OCI-LY1 (cell line): Measurements from ENCODE around the gene BTBD17.

ENCODE experiments used
- H2AFZ ChIP-seq: fragments of 200-600 bp; sonication (generic), shearing (Covaris generic); 2 replicates; pipeline ENCODE4 v1.6.0; 2014; ENCODE audit warnings: antibody characterized with exemption, mild to moderate bottlenecking, low read length
- H3F3A ChIP-seq: fragments of 200-600 bp; sonication (generic), shearing (Covaris generic); 2 replicates; pipeline ENCODE4 v1.6.0; 2014; ENCODE audit warnings: mild to moderate bottlenecking, antibody characterized with exemption, low read length, moderate library complexity; ENCODE audit not compliant: insufficient read depth
- H3K27ac ChIP-seq: fragments of 200-600 bp; sonication (generic); 2 replicates; pipeline ENCODE4 v1.5.1; 2014; ENCODE audit warnings: low read length, mixed run types, mild to moderate bottlenecking, low read depth; ENCODE audit not compliant: poor library complexity, severe bottlenecking
- H3K27me3 ChIP-seq: fragments of 200-600 bp; sonication (generic); 2 replicates; pipeline ENCODE4 v1.6.0; 2014; ENCODE audit warnings: antibody characterized with exemption, mild to moderate bottlenecking, low read length, moderate library complexity; ENCODE audit not compliant: insufficient read depth
- H3K36me3 ChIP-seq: fragments of 200-600 bp; sonication (generic); 2 replicates; pipeline ENCODE4 v1.6.1; 2014; ENCODE audit warnings: mild to moderate bottlenecking, antibody characterized with exemption, low read length, moderate library complexity, mixed read lengths; ENCODE audit not compliant: insufficient read depth
- H3K4me1 ChIP-seq: fragments of 200-600 bp; sonication (generic); 2 replicates; pipeline ENCODE4 v1.5.1; 2014; ENCODE audit warnings: mild to moderate bottlenecking, low read length, moderate library complexity; ENCODE audit not compliant: insufficient read depth, severe bottlenecking
- H3K4me2 ChIP-seq: fragments of 200-600 bp; sonication (generic), shearing (Covaris generic); 2 replicates; pipeline ENCODE4 v1.6.1; 2014; ENCODE audit warnings: low read length
- H3K4me3 ChIP-seq: fragments of 200-600 bp; sonication (generic); 2 replicates; pipeline ENCODE4 v1.5.1; 2014; ENCODE audit warnings: low read length, low read depth, mild to moderate bottlenecking, mixed read lengths; ENCODE audit not compliant: poor library complexity, severe bottlenecking
- H3K79me2 ChIP-seq: fragments of 200-600 bp; shearing (Covaris generic); 2 replicates; pipeline ENCODE4 v1.6.1; 2016; ENCODE audit warnings: mixed run types, low read length, mixed read lengths; ENCODE audit not compliant: insufficient read depth
- H3K9ac ChIP-seq: fragments of 200-600 bp; sonication (generic), shearing (Covaris generic); 2 replicates; pipeline ENCODE4 v1.6.1; 2014; ENCODE audit warnings: mild to moderate bottlenecking, low read length, mixed read lengths
- H3K9me2 ChIP-seq: fragments of 200-600 bp; sonication (generic), shearing (Covaris generic); 2 replicates; pipeline ENCODE4 v1.6.1; 2014; ENCODE audit warnings: low read depth, mild to moderate bottlenecking, low read length, mixed read lengths
- H3K9me3 ChIP-seq: fragments of 200-600 bp; shearing (Covaris generic); 2 replicates; pipeline ENCODE4 v1.6.1; 2014; ENCODE audit warnings: low read length, mixed read lengths
- H4K20me1 ChIP-seq: fragments of 200-600 bp; sonication (generic), shearing (Covaris generic); 2 replicates; pipeline ENCODE4 v1.6.0; 2016; ENCODE audit warnings: mild to moderate bottlenecking, low read length; ENCODE audit not compliant: insufficient read depth
- EZH2 ChIP-seq: fragments of 200-600 bp; sonication (generic), shearing (Covaris generic); IDR thresholded peaks from 2 replicates; pipeline ENCODE4 v1.8.0; 2017; ENCODE audit warnings: borderline replicate concordance, mixed run types, mild to moderate bottlenecking, antibody characterized with exemption, low read length, moderate library complexity, mixed read lengths
- TF ChIP-seq, protein P1 (sequence below): fragments of 200-600 bp; sonication (generic), shearing (Covaris generic); IDR thresholded peaks from 2 replicates; pipeline ENCODE4 v1.5.1; 2017; ENCODE audit warnings: mild to moderate bottlenecking, antibody characterized with exemption, low read length, moderate library complexity, mixed read lengths

BTBD17 gene

DNA sequence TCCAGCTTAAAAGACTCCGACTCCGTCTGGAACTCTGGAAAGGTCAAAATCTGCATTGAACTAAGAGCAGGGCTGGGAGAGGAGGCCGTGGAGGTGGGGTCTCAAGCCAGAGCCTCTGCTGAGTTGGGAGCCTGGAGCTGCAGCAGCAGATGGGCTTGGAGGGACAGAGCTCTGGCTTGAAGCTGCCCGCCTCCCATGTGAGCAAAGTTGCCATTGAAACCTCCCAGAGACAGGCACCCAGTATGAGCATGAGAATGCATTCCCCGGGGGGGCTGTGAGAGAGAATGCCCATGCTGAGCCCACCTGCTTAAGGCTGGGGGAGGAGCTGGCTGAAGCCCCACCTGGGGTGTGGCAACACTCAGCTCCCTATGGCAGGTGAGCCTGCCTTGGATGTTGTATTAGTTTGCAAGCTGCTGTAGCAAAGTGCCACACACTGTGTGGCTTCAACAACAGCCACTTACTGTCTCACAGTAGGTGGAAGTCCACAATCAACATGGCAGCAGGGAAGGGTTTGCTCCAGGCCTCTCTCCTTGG lies 26.1 kb downstream of the BTBD17 start:
- TF ChIP-seq, protein P1, sequence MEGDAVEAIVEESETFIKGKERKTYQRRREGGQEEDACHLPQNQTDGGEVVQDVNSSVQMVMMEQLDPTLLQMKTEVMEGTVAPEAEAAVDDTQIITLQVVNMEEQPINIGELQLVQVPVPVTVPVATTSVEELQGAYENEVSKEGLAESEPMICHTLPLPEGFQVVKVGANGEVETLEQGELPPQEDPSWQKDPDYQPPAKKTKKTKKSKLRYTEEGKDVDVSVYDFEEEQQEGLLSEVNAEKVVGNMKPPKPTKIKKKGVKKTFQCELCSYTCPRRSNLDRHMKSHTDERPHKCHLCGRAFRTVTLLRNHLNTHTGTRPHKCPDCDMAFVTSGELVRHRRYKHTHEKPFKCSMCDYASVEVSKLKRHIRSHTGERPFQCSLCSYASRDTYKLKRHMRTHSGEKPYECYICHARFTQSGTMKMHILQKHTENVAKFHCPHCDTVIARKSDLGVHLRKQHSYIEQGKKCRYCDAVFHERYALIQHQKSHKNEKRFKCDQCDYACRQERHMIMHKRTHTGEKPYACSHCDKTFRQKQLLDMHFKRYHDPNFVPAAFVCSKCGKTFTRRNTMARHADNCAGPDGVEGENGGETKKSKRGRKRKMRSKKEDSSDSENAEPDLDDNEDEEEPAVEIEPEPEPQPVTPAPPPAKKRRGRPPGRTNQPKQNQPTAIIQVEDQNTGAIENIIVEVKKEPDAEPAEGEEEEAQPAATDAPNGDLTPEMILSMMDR: no peak
- TF ChIP-seq EZH2: no peak

DNA sequence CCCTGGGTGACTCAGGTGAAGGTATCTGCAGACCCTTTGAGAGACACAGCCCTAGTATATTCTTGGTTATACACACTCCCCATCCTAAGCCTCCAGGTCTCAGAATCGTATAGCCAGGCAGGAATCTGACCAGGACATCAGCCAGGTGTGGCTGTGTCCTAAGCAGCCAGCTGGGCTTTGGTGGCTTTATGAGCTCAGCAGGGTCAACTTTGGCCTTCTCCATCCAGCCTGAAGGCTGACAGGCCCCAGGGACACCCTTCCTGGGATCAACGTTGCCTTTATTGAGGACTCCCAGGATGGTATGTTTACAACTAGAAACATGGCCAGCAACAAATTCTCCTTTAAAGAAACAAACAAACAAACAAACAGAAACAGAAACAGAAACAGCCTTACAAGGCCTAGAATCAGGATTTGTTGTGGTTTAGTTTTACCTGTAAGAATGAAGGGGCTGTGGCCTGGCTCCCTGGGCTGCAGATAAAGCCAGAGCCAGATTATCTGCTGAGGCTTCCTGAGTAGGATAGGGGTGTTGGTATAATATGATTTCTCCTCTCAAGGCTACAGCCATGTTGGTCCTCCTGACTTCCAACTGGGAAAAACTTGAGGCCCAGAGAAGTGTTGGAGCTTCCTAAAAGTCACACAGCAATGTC lies 27.2 kb downstream of the BTBD17 start:
- H2AFZ ChIP-seq: no peak overlapping the region
- H3K9me2 ChIP-seq: no peaks in the 10 kb centered on the region
- H3F3A ChIP-seq: no peaks in the 10 kb centered on the region
- no peak overlapping the region for H3K4me3 ChIP-seq
- no peaks in the 10 kb centered on the region for H4K20me1 ChIP-seq
- H3K27me3 ChIP-seq: no peaks in the 10 kb centered on the region
- H3K36me3 ChIP-seq: no peaks in the 10 kb centered on the region
- H3K9me3 ChIP-seq: no peaks in the 10 kb centered on the region
- H3K4me1 ChIP-seq: no peaks in the 10 kb centered on the region
- no peak overlapping the region for H3K9ac ChIP-seq
- H3K4me2 ChIP-seq: no peak overlapping the region
- TF ChIP-seq EZH2: no peak
- TF ChIP-seq, protein P1: no peak
- H3K79me2 ChIP-seq: no peaks in the 10 kb centered on the region
- H3K27ac ChIP-seq: no peak overlapping the region

More for the DNA sequence above, 26.1 kb downstream of the BTBD17 start:
- H3K27ac ChIP-seq: no peak overlapping the region
- no peaks in the 10 kb centered on the region for H3K4me1 ChIP-seq
- no peaks in the 10 kb centered on the region for H3K9me3 ChIP-seq
- no peaks in the 10 kb centered on the region for H3K79me2 ChIP-seq
- H3K9ac ChIP-seq: no peak overlapping the region
- H3K27me3 ChIP-seq: no peaks in the 10 kb centered on the region
- no peak overlapping the region for H3K4me3 ChIP-seq
- H2AFZ ChIP-seq: no peak overlapping the region
- H3F3A ChIP-seq: no peaks in the 10 kb centered on the region
- no peaks in the 10 kb centered on the region for H3K36me3 ChIP-seq
- H3K4me2 ChIP-seq: no peak overlapping the region
- H3K9me2 ChIP-seq: no peaks in the 10 kb centered on the region
- no peaks in the 10 kb centered on the region for H4K20me1 ChIP-seq

DNA sequence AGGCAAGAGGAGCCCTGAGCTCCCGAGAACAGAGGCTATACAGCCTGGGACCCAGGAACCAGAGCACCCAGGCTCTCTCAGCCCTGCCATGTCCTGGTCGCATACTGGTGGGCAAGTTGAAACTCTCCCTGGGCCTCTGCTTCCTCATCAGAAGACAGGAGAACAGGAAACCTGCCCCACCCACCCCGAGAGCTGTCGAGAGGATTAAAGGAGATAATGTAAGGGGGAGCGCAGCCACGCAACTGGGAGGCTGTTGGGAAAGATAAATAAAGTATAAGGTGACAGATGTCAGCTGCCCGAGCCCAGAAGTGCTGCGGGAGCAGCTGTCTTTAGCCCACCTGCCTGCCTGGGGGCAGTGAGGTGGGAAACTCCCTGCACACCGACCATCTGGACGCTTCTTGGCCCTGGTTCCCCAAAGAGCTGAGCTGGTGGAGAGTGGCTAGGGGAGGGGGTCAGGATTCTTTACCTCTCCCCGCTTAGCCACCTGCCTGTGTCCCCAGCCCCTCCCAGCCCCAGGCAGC lies 28.8 kb downstream of the BTBD17 start:
- H3K9me3 ChIP-seq: no peaks in the 10 kb centered on the region
- TF ChIP-seq, protein P1: no peak
- TF ChIP-seq EZH2: no peak
- no peaks in the 10 kb centered on the region for H3K36me3 ChIP-seq
- H3K27ac ChIP-seq: no peak overlapping the region
- no peaks in the 10 kb centered on the region for H4K20me1 ChIP-seq
- no peak overlapping the region for H2AFZ ChIP-seq
- H3K4me1 ChIP-seq: no peaks in the 10 kb centered on the region
- H3K4me3 ChIP-seq: no peak overlapping the region
- H3K27me3 ChIP-seq: no peaks in the 10 kb centered on the region
- no peaks in the 10 kb centered on the region for H3K9me2 ChIP-seq
- no peak overlapping the region for H3K9ac ChIP-seq
- no peaks in the 10 kb centered on the region for H3F3A ChIP-seq
- H3K4me2 ChIP-seq: no peak overlapping the region
- no peaks in the 10 kb centered on the region for H3K79me2 ChIP-seq
